H9 (cell line): ENCODE measurements around the gene CENPC. TPM values are rescaled to one million over a fixed set of nuclear protein-coding genes. Genes with fewer than 3 reads are reported as not detected.

Experiments used
- DNase-seq: peaks from one replicate; pipeline ENCODE4 v3.0.0-alpha.2; 2017
- H2AFZ ChIP-seq: one replicate; pipeline ENCODE4 v1.6.1; 2013; ENCODE audit warnings: mild to moderate bottlenecking, low read length, control low read depth, moderate library complexity
- H2AK5ac ChIP-seq: 2 replicates; pipeline ENCODE4 v1.6.1; 2013; ENCODE audit warnings: low read length, control low read depth, mixed read lengths; ENCODE audit not compliant: insufficient read length
- H2BK120ac ChIP-seq: one replicate; pipeline ENCODE4 v1.6.1; 2013; ENCODE audit warnings: low read depth, mild to moderate bottlenecking, low read length, control low read depth, inconsistent platforms; ENCODE audit not compliant: poor library complexity, severe bottlenecking
- H2BK12ac ChIP-seq: 2 replicates; pipeline ENCODE4 v1.6.1; 2013; ENCODE audit warnings: low read length, control low read depth, mixed read lengths, low read depth; ENCODE audit not compliant: insufficient read length
- H2BK15ac ChIP-seq: 2 replicates; pipeline ENCODE4 v1.6.1; 2013; ENCODE audit warnings: low read depth, low read length, control low read depth
- H2BK20ac ChIP-seq: one replicate; pipeline ENCODE4 v1.6.1; 2013; ENCODE audit warnings: low read depth, mild to moderate bottlenecking, low read length, control low read depth, inconsistent platforms; ENCODE audit not compliant: poor library complexity, severe bottlenecking
- H2BK5ac ChIP-seq: 2 replicates; pipeline ENCODE4 v1.6.1; 2013; ENCODE audit warnings: low read length, control low read depth, mixed read lengths; ENCODE audit not compliant: insufficient read length
- H3K14ac ChIP-seq: 2 replicates; pipeline ENCODE4 v1.6.1; 2013; ENCODE audit warnings: low read length, control low read depth; ENCODE audit not compliant: insufficient read depth
- H3K18ac ChIP-seq: 2 replicates; pipeline ENCODE4 v1.6.1; 2013; ENCODE audit warnings: low read depth, mild to moderate bottlenecking, mixed read lengths, low read length, control low read depth; ENCODE audit not compliant: insufficient read length
- H3K23ac ChIP-seq: 2 replicates; pipeline ENCODE4 v1.6.1; 2013; ENCODE audit warnings: low read length, control low read depth, mixed read lengths, low read depth; ENCODE audit not compliant: insufficient read length
- H3K23me2 ChIP-seq: 2 replicates; pipeline ENCODE4 v1.6.1; 2013; ENCODE audit warnings: low read depth, mild to moderate bottlenecking, mixed read lengths, low read length, control low read depth; ENCODE audit not compliant: insufficient read length, poor library complexity, severe bottlenecking
- H3K27ac ChIP-seq: 2 replicates; pipeline ENCODE4 v1.5.1; 2013; ENCODE audit warnings: low read length, control low read depth, mixed read lengths, low read depth; ENCODE audit not compliant: insufficient read length
- H3K27me3 ChIP-seq: 2 replicates; pipeline ENCODE4 v1.6.1; 2013; ENCODE audit warnings: low read length, control low read depth, inconsistent platforms; ENCODE audit not compliant: insufficient read depth
- H3K4ac ChIP-seq: 2 replicates; pipeline ENCODE4 v1.6.1; 2013; ENCODE audit warnings: low read depth, mild to moderate bottlenecking, control low read depth, inconsistent platforms, low read length, moderate library complexity
- H3K4me1 ChIP-seq: 2 replicates; pipeline ENCODE4 v1.6.1; 2013; ENCODE audit warnings: low read length, control low read depth, inconsistent platforms; ENCODE audit not compliant: insufficient read depth
- H3K4me2 ChIP-seq: 2 replicates; pipeline ENCODE4 v1.6.1; 2013; ENCODE audit warnings: low read length, control low read depth, mixed read lengths; ENCODE audit not compliant: insufficient read length, insufficient read depth
- H3K56ac ChIP-seq: 2 replicates; pipeline ENCODE4 v1.6.1; 2013; ENCODE audit warnings: low read depth, mild to moderate bottlenecking, mixed read lengths, low read length, control low read depth; ENCODE audit not compliant: insufficient read length
- H3K79me1 ChIP-seq: 2 replicates; pipeline ENCODE4 v1.6.1; 2013; ENCODE audit warnings: low read depth, mild to moderate bottlenecking, moderate library complexity, low read length, control low read depth, inconsistent platforms; ENCODE audit not compliant: insufficient read depth, poor library complexity, severe bottlenecking
- H3K79me2 ChIP-seq: 2 replicates; pipeline ENCODE4 v1.6.1; 2013; ENCODE audit warnings: low read length, control low read depth, inconsistent platforms; ENCODE audit not compliant: insufficient read depth
- H3K9ac ChIP-seq: 2 replicates; pipeline ENCODE4 v1.6.1; 2013; ENCODE audit warnings: low read length, control low read depth, mixed read lengths; ENCODE audit not compliant: insufficient read length; ENCODE audit errors: extremely low read depth
- H3K9me3 ChIP-seq: one replicate; pipeline ENCODE4 v1.6.1; 2013; ENCODE audit warnings: low read depth, low read length, inconsistent platforms; ENCODE audit not compliant: control insufficient read depth
- H3T11ph ChIP-seq: one replicate; pipeline ENCODE4 v1.6.1; 2013; ENCODE audit warnings: mild to moderate bottlenecking, low read length, control low read depth, inconsistent platforms
- H4K20me1 ChIP-seq: one replicate; pipeline ENCODE4 v1.6.1; 2013; ENCODE audit not compliant: control insufficient read depth, insufficient read length, insufficient read depth
- H4K5ac ChIP-seq: 2 replicates; pipeline ENCODE4 v1.6.1; 2013; ENCODE audit warnings: low read depth, mild to moderate bottlenecking, mixed read lengths, low read length, control low read depth; ENCODE audit not compliant: insufficient read length
- H4K8ac ChIP-seq: replicated peaks from 2 replicates; pipeline ENCODE4 v1.6.1; 2013; ENCODE audit warnings: low read length, control low read depth, mixed read lengths, low read depth; ENCODE audit not compliant: insufficient read length
- H4K91ac ChIP-seq: 2 replicates; pipeline ENCODE4 v1.6.1; 2013; ENCODE audit warnings: low read depth, mild to moderate bottlenecking, moderate library complexity, mixed read lengths, low read length, control low read depth; ENCODE audit not compliant: insufficient read length
- H3K27ac Mint-ChIP-seq, 3 experiments: 2 replicates in 2 of 3; 3 replicates in 1 of 3; pipeline ENCODE4 v1.8.0; 2020 to 2021; ENCODE audit warnings: mixed read lengths in 3 of 3, mild to moderate bottlenecking in 1 of 3, moderate library complexity in 1 of 3
- H3K27me3 Mint-ChIP-seq: 2 replicates; pipeline ENCODE4 v1.8.0; 2021; ENCODE audit warnings: low read depth, mild to moderate bottlenecking, moderate library complexity, mixed read lengths
- H3K36me3 Mint-ChIP-seq, 3 experiments: 2 replicates in 2 of 3; 3 replicates in 1 of 3; pipeline ENCODE4 v1.8.0; 2020 to 2021; ENCODE audit warnings: low read depth in 3 of 3, mixed read lengths in 3 of 3; ENCODE audit not compliant: insufficient read depth in 1 of 3
- H3K4me1 Mint-ChIP-seq, 2 experiments: 2 replicates each; pipeline ENCODE4 v1.8.0; 2020; ENCODE audit warnings: mixed read lengths in 2 of 2
- H3K4me3 Mint-ChIP-seq, 2 experiments: 2 replicates in 1 of 2; 3 replicates in 1 of 2; pipeline ENCODE4 v1.8.0; 2020 to 2021; ENCODE audit warnings: mild to moderate bottlenecking in 2 of 2, mixed read lengths in 2 of 2, moderate library complexity in 1 of 2
- H3K9me3 Mint-ChIP-seq, 2 experiments: 2 replicates in 1 of 2; 3 replicates in 1 of 2; pipeline ENCODE4 v1.8.0; 2020; ENCODE audit warnings: mild to moderate bottlenecking in 2 of 2, mixed read lengths in 2 of 2, moderate library complexity in 1 of 2
- CTCF ChIP-seq: fragments of 200-600 bp; sonication (generic); conservative IDR thresholded peaks from 3 replicates; pipeline ENCODE4 v1.8.0; 2021; ENCODE audit warnings: antibody characterized with exemption, mild to moderate bottlenecking
- total RNA-seq: library from RNA; stranded (reverse); gene quantifications from 2 replicates; pipeline ENCODE4 v1.2.1, GENCODE V29; 2021

CENPC gene
- total RNA-seq, 1 experiment from 2014 or later: 18.8 TPM

GRCh38 chr4:67550451-67550850 lies 5.1 kb upstream of the CENPC start:
- Histone ChIP-seq H4K5ac (no peak overlapping the region), H3K4me1 (no peaks in the 10 kb centered on the region), H2AK5ac (no peak overlapping the region), H2BK15ac (no peak overlapping the region), H3T11ph (no peak overlapping the region), H3K27ac (no peak overlapping the region), H4K91ac (no peak overlapping the region), H2BK120ac (no peak overlapping the region), H2AFZ (no peak overlapping the region), H2BK5ac (no peak overlapping the region), H3K23ac (no peak overlapping the region), H3K9me3 (no peaks in the 10 kb centered on the region), H3K9ac (no peak overlapping the region), H3K14ac (no peak overlapping the region), H3K27me3 (no peaks in the 10 kb centered on the region), H3K56ac (no peak overlapping the region), H3K18ac (no peak overlapping the region), H2BK20ac (no peak overlapping the region), H3K4me2 (no peak overlapping the region), H4K20me1 (no peaks in the 10 kb centered on the region), H2BK12ac (no peak overlapping the region), H3K4ac (no peak overlapping the region), H3K23me2 (no peaks in the 10 kb centered on the region), H4K8ac (no peak overlapping the region), H3K79me2 (no peaks in the 10 kb centered on the region), H3K79me1 (no peaks in the 10 kb centered on the region)
- no peak overlapping the region for H3K27ac Mint-ChIP-seq
- no peaks in the 10 kb centered on the region for H3K9me3 Mint-ChIP-seq
- no peaks in the 10 kb centered on the region for H3K27me3 Mint-ChIP-seq
- DNase-seq: no peak
- peaks cover 3% of the 10 kb centered on the region in 2 experiments for H3K4me1 Mint-ChIP-seq
- no peaks in the 10 kb centered on the region for H3K36me3 Mint-ChIP-seq
- no peak for TF ChIP-seq CTCF
- H3K4me3 Mint-ChIP-seq: no peak overlapping the region
